COLO668 (cell line): Measurements from ENCODE around the gene ACVR1.
"Not testable (repeated sequence)": the region's sequence is repeated elsewhere in the genome, so short reads cannot be mapped to it uniquely, and the experiment has no call there.

Experiments
- DNase-seq: peaks from one replicate; lab custom pipeline; 2025; ENCODE audit not compliant: unreplicated experiment; lab: John Stamatoyannopoulos, UW

Gene ACVR1

DNA sequence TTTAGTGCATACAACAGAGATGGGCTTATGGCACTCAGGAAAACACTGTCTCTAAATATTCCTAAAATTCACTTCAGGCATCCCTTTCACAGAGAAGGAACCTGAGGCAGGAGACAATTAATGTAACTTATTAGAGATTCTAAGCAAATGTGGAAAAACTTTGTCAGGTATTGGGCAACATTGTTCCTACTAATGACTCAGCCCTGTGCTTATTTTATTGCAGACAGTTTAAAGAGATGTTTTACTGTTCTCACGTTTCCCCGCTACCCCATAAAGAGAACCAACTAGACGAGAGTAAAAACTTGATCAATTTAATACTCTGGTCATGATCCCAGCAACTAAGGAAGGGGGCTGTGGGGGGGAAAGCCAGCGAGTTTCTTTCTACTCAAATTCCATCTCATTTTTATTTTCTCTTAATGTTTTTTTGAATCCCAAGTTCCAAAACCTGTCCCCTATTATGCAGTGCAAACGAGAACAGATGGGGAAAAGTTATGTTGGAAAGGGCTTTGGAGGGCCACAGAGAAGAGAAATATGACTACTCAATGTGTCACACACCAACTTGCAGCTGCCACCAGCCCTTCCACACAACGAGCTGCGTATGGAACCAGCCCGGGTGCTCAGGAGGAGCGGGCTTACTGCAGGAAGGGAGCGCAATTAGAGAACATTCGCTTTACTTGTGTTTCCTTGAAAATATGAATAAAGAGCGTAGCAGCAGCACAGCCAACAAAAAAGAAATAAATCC lies 18.7 kb upstream of the ACVR1 start:
- no peak for DNase-seq

DNA sequence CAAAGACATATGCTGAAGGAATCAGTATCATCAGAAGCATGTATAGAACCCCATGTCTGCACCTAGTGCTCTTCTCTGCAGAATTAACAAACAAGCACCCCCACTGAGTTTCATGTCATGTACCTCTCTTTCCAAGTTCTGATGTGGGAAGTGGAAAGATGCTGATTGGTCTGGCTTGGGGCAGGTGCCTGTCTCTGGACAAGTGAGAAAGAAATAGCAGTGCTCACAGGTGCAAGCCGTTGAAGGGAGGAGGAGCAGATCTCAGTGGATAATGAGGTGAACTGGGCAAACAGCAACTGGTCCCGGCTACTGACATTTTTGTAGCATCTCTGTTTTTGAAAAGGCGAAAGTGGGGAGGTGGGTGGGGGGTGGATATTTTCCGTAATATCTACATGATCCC lies 17.5 kb upstream of the ACVR1 start:
- DNase-seq, result no peak

DNA sequence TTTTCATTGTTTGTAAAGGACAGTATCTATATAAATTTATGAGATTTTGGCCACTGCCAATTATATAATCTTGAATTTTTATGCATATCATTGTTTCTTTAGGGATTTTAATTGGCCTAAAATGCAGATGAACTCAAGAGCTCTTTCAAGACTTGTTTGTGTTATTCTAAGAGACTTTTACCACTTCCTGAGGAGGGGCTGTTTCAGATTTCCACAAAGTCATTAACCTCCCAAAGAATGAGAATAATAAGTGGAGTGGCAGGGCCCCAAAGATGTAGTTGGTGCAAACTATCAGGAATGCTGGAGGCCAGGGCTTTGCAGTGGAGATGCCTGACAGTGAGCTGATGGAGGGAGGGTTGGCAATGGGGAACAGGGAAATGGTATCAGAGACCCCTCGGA lies 15.5 kb upstream of the ACVR1 start:
- DNase-seq, result no peak

DNA sequence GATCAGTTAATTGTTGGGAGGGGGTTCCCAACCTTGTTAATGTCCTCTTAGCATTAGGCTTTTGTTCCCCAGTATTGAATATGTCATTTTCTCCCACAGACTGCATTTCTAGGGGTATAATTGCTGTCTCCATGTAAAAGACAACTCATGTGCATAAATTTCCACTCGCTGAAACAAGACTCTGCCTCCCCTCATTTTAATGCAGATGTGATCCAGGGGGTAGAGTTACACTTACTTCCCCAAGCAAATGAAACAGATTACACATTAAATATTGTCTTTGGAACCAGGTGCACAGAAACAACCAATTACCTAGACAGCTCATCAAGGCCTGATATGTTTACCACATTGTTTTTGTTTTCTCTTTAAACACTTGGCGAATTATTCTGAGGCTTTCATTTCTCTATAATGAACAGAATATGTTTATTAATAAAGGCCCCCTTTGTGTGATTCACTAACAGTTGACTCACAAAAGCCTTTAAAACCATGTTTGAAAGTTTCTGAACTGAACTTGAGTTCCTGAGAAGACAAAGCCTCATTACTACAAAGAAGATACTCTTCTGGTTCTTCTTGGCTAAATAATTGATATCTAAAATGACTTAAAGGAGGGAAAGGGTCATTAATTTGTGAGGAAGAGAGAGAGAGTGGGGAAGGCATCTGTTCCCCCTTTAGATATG lies 15.0 kb upstream of the ACVR1 start:
- no peak for DNase-seq

DNA sequence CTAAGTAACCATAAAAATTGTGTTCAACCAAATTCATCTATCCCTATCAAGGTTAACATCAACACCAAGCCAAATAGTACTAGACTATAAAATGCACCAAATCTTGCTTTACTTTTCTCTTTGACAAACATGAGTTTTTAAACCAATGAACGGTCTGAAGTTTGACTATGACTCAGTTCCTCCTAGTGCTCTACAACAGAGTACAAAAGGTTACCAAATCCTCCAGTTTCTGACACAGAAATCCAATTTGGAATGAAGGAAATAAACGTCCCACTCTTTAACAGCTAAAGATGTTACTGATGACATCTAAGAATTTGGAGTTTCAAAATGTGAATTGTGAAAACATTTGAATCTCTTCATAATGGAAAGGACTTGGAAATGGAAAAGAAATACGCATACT lies 11.8 kb upstream of the ACVR1 start:
- DNase-seq, result no peak

DNA sequence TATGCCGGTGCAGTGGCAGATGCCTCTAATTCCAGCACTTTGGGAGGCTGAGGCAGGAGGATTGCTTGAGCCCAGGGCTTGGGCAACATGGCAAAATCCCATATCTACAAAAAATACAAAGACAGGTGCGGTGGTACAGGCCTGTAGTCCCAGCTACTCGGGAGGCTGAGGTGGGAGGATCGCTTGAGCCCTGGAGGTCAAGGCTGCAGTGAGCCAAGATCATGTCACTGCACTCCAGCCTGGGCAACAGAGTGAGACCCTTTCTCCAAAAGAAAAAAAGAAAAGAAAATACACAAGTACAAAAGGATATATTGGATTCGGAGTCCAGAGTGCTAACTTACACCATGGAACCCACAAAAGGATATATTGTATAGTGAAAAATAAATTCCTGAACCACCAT lies 8.4 kb upstream of the ACVR1 start:
- DNase-seq, result not testable (repeated sequence)

DNA sequence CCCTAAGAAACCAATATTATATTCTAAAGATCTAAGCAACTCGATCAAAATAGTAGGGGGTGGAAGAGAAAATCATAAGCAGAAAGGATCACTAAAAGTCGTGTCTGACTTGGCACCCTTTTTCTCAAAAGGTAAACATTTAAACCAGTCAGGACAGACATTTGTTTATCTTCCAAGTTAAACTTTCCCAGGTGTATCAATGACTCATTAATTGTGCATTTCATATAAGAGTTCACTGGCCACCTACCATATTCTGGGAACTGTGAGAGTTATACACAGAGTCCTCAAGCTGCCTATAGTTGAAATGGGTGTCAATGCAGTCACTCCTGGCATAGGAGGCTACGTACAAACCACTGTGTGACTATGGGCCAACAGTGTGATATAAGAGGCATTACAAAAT lies 4.8 kb upstream of the ACVR1 start:
- DNase-seq, result no peak

DNA sequence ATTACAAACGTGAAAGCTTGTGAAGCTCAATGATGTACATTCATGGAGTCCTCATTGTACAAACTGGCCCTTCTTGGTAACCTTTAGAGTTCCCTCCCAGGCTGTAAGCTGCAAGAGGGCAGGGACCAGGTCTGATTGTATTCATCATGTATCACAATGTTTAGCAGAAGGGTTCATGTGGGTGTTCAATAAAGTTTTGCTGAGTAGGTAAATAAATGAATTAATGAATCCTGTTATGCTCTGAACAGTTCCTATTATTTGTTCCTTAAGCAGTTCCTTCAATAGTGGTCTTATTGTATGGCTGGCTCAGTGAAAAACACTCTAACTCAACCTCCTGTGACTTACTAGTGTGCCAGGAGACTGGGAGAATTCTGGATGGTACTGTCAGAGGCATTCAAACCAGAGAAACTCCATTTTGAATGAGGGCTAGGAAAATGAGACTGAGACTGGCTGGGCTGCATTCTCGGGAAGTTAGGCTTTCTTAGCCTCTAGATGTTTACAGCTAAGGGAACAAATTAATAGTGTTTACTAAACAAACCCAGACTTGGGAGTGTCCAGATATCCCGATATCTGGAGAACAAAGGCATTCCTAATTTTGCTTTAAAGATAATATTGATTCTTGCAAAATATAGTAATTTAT lies 1.8 kb upstream of the ACVR1 start:
- no peak for DNase-seq

DNA sequence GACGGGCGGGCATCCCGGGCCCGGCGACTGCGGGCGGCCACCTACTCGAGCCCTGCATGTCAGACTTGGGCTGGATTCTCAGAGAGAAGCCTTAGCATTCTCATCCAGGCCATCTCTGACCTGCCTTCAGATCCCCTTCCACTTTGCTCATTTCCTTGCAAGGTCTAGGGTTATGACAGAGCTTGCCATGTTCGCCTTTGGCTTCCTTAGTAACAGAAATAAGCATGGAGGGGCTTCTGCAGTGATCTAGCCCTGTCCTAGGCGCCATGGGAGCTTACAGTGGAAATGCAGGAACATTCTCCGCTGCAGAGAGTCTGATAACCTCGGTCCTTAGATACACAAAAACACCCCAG lies 632 bp upstream of the ACVR1 start:
- no peak for DNase-seq

DNA sequence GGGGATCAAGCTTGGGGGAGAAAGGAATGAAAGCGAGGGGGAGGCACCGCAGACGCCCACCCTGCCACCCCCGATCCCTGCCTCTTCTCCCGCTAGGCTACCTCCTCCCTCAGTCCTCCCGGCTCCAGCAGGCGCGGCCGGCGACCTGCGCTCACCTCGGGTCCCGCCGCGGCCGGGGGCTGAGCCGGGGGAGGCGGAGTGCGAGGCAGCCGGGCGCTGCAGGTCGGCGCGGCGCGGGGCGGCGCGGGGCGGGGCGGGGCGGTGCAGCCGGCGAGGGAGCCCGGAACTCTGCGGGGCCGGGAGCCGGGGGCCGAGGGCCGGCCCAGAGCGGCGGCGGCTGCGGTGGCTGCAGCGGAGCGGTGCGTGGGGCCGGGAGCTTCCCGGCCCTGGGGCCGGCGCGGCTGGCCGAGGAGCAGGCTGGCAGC lies 477 bp downstream of the ACVR1 start:
- peak; percentile 81 for DNase-seq

DNA sequence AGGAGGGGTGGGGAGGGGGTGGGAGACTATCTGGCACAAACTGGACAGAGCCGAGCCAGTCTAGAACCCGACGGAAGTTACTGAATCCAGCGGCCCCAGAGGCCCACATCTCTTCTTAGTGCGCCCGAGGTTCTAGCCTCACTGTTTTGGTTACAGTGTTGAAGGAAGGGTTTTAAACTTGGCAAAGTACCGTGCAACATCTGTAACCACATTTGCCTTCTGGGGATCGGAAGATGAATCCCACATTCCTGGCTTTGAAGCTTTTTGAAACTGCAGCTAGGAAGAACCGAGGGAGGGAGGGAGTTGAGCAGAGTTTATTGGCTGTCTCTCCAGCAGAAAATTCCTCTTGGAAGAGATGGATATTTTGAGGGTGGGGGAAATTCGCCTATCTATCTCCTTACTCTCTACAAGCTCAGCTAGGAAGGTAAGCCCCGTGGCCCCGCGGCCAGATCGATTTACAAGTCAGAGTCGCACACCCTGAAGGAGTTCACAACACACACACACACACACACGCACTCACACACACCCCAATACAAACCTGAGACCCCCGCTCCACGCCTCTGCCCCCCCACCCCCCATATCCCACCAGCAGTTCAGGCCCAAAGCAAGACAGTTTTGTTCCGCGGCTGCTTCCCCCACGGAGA lies 1.0 kb downstream of the ACVR1 start:
- DNase-seq, result peak; percentile 40

DNA sequence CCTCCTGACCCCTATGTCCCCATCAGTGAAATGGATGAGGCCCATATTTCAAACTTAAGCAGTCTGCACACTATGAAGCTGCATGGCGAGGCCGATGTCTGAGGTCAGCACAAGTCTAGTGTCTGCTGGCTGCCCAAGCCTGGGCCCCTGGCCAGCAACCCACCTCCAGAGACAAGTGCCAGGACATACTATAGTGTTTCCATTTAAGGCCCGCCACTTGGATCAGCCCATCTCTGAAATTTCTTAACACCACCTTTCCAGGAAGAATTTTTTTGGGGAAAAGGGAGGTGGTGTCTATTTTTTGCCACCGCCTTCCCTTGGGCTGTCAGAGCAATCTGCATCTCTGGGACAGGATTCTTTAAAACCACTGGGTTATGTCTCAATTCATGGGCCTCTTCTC lies 1.8 kb downstream of the ACVR1 start:
- no peak for DNase-seq

DNA sequence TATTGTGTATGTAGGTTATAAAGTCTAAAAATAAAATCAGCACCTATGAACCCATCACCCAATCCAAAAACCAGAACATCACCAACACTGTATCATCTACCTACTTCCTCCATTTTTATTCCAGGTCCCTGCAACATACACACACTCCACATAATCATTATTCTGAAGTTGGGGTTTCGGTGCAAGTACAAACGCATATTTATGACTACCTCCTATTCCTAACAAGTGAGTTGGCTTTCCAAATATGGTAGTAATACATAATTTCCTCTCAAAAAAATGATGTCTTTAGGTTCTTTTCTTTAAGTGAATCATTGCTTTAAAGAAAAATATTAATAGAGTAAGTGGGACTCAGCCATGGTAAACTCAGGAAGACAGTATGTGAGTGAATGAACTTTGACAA lies 3.3 kb downstream of the ACVR1 start:
- no peak for DNase-seq

DNA sequence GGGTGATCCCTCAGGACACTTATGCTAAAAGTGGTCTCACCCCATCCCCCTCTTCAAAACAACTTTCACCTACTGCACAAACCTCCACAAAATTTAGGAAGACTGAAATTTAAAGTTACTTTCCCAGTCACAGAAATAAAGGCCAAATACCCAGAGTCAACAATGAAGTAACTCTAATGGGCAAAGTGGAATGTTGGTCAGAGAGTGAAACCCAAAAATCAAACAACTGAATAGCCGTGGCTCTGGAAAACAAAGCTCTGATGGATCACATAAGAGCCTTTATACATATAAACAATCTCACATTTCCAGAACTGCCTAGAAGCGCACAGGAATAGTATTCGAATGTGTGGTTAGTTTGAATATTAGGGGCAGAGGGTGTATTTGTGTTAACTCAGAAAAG lies 4.7 kb downstream of the ACVR1 start:
- DNase-seq, result no peak

DNA sequence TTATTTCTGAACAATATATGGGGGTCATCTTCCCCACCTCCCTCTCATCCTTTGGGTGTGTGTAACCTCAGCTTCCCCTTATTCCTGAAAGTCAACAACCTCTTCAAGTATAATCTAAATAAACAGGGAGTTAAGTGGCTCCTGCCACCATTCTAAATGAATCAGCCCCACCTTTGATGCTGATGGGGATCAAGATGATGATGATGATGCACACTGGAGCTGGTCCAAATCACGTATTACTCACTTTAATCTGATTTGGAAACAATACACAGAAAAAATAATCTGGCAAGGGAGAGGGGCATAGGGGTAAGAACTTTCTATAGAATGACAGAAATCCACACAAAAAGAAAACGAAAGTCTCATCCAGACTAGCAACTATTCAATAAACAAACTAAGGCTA lies 7.1 kb downstream of the ACVR1 start:
- no peak for DNase-seq

DNA sequence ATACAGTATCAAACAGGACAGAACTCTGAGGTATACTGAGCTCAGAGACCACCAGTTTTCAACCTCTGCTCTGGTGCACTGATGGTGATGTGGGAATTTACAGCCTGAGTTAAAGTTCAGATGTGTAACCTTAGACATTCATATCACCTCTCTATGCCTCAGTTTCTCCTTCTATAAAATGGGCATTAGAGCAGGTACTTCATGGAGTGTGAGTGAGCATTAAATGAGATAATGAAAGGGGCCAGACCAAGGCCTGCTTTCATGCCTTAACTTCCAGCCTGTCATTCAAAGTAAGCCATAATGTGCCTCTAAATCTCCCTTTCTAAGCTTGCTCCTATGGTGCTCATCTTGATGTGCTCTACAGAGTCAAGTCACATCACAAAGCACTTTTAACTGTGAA lies 8.4 kb downstream of the ACVR1 start:
- DNase-seq, result no peak

DNA sequence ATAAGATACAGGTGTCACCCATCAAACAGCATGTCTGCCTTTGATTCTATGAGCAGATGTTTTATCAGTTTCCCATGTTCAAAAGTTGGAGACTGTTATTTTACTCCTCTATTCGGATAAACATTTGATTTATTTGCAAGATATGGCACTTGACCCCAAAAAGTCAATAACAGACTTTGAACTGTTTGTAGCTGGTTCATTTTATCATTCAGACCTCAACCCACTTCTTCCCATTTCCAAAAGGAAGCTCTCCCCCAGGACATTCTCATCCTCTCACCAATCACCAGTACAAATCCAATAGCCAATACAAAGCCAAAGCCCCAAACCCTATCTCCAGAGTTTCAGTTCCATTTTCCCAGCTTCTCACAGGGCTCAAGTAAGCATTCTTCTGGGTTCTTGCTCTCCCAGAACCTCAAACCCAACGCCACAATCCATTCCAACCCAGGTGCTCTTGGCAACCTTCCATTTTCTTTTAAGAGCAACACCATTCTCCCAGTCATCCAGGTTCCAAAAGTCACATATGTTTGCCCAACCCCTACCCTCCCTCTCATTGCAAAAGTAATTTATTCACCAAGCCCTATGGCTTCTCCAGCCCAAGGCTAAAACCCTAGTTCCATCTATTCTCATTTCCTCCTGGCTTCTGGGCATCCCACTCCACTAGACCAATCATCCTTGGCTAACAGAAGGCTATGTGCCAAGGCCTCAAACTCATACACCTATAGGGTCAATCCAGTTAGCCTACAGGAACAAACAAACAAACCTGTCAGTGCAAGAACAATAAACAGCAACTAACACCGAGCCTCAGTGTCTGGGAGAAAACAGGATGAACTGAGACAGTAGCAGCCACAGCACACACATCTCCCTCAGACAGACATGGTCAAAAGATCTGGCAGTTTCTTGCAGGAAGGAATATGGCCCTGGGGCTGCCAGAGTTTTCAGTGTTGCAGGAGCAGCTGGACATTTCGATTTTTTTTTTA lies 9.2 kb downstream of the ACVR1 start:
- DNase-seq, result no peak

DNA sequence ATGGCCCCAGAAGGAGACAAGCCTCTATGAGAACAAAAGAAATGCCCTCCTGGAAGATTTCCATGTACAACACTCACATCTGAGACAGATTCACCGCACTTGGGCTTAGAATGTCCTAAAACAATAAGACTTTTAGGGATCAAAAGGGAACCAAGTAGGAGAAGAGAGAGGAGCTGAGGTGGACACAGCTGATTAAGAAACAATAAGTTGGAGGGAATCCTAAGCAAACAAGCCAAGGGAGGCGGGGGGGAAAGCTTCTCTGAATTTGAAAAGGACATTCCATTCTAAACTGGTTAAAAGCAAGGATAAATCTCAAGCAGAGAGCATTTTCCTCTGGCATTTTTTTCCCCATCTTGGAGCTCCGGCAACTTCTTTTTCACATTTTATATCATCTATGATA lies 9.9 kb downstream of the ACVR1 start:
- no peak for DNase-seq

DNA sequence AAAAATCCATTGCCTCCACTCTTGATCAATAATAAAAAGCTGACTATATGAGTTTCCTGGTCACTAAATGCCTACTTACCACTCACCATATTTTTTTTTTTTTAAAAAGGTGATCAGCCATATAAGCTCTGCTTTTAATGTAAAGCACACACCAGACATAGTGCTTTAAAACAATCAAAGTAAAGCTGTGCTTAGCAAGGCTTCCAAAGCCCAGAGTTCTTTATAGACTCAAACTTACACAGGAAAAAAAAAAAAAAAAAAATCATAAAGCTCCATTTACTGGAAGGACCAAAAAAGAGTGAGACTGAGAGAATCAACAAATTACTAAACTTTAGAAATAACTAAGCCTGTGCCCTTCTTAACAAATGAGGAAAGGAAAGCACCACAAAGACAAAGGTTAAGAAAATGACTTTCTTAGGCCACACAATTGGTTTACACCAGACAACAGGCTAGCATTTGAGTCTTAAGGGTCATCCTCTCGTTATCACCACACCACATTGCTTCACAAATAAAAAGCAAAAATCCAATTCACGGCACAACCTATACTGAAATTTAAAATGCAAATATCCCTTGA lies 11.2 kb downstream of the ACVR1 start:
- no peak for DNase-seq

DNA sequence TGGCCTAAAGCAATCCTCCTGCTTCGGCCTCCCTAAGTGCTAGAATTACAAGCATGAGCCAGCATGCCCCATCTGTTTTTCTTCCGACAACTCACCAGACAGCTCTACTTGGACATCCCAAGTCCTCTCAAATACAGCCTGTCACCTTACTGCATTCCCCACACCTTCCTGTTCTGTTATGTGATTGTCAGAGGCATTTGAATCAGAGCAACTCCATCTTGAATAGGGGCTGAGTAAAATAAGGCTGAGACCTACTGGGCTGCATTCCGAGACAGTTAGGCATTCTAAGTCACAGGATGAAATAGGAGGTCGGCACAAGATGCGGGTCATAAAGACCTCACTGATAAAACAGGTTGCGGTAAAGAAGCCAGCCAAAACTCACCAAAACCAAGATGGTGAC lies 17.3 kb downstream of the ACVR1 start:
- no peak for DNase-seq

DNA sequence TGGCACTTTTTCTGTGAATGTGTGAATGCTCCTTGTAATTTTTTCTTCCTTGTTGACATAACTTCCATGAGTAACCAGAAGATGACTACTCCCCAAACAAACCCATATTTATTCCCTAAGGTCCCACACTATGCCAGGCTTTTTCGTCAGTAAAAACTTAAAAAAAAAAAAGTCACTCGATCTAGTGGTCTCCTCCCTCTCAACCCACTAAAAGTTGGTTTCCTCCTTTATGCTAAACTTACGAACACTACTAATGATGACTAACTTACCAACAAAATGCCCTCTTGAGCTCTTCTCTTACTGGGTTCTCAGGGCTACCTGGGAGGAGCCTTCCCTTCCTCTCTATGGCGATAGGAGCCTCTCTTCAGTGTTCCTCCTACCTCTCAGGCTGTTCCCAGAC lies 18.2 kb downstream of the ACVR1 start:
- DNase-seq, result no peak
